PC-9 (cell line): ENCODE measurements around the gene IFTAP.

ENCODE experiments used
- CTCF ChIP-seq: fragments of 200-600 bp; sonication (generic); conservative IDR thresholded peaks from 2 replicates; pipeline ENCODE4 v1.6.1; 2017; ENCODE audit warnings: mixed run types, antibody characterized with exemption, mild to moderate bottlenecking, moderate library complexity
- EZH2 ChIP-seq: fragments of 200-600 bp; sonication (generic); IDR thresholded peaks from 2 replicates; pipeline ENCODE4 v1.8.0; 2017; ENCODE audit warnings: antibody characterized with exemption, low read depth

- no peak for TF ChIP-seq CTCF
- no peak for TF ChIP-seq EZH2
These were observed 93.8 kb downstream of the IFTAP start for GRCh38 chr11:36688132-36688531.
